Endothelial cell of umbilical vein (primary cell): ENCODE results near the gene ASCL1. TPM values are rescaled to one million over a fixed set of nuclear protein-coding genes. Genes with fewer than 3 reads are reported as not detected.

ENCODE experiments used
- BruUV-seq: library from RNA; stranded (reverse); fragments of 400-500 nt; replicated peaks from 2 replicates; lab custom pipeline; 2021; lab: Mats Ljungman, UMichigan
- CTCF ChIA-PET: fragments of 300-600, 350-600 bp; sonication (Branson Sonifier 250); formaldehyde crosslinking; loops from one replicate; lab custom pipeline; 2021; ENCODE audit warnings: antibody characterized with exemption, inconsistent platforms; lab: Charles Lee
- POLR2A ChIA-PET: fragments of 300-600, 350-600 bp; sonication (Branson Sonifier 250); formaldehyde crosslinking; loops from one replicate; lab custom pipeline; 2021; ENCODE audit warnings: antibody characterized with exemption, inconsistent platforms; lab: Charles Lee
- DNase-seq: peaks from one replicate; pipeline ENCODE4 v3.0.0-alpha.2; 2011; ENCODE audit warnings: low read depth, low spot score
- FAIRE-seq: peaks from 2 replicates; lab custom pipeline; 2011; peaks lifted over from hg19 to GRCh38; lab: Jason Lieb, UNC
- H2AFZ ChIP-seq: 2 replicates; pipeline ENCODE4 v1.6.0; 2012; ENCODE audit warnings: low read depth, low read length, control low read depth, inconsistent platforms
- H3K27ac ChIP-seq: 2 replicates; pipeline ENCODE4 v1.5.1; 2011; ENCODE audit warnings: low read depth, mild to moderate bottlenecking, control low read depth, low read length, moderate library complexity; ENCODE audit not compliant: insufficient read depth
- H3K27me3 ChIP-seq, 2 experiments: 2 replicates each; pipeline versions ENCODE4 v1.6.0 to v1.6.1; 2011; ENCODE audit warnings: low read length in 2 of 2, mixed read lengths in 1 of 2; ENCODE audit not compliant: control insufficient read depth in 2 of 2, insufficient read depth in 2 of 2
- H3K36me3 ChIP-seq, 2 experiments: 2 replicates in 1 of 2; 3 replicates in 1 of 2; pipeline ENCODE4 v1.5.1; 2011; ENCODE audit warnings: low read length in 2 of 2, mild to moderate bottlenecking in 1 of 2, moderate library complexity in 1 of 2; ENCODE audit not compliant: control insufficient read depth in 2 of 2, insufficient read depth in 2 of 2; ENCODE audit errors: extremely low read depth in 1 of 2
- H3K4me1 ChIP-seq: 3 replicates; pipeline ENCODE4 v1.5.1; 2011; ENCODE audit warnings: mild to moderate bottlenecking, low read length; ENCODE audit not compliant: control insufficient read depth, insufficient read depth; ENCODE audit errors: extremely low read depth
- H3K4me2 ChIP-seq: 2 replicates; pipeline ENCODE4 v1.6.1; 2011; ENCODE audit warnings: low read length, control low read depth, mixed read lengths; ENCODE audit not compliant: insufficient read depth
- H3K4me3 ChIP-seq, 3 experiments: fragments of 200-600 bp in 1 of 3; sonication (generic), shearing (Covaris generic) in 1 of 3; replicated peaks in 1 of 3; 2 replicates each; pipeline ENCODE4 v1.5.1; 2011 to 2016; ENCODE audit warnings: control low read depth in 3 of 3, low read length in 3 of 3, mild to moderate bottlenecking in 2 of 3, inconsistent platforms in 1 of 3, low read depth in 1 of 3, moderate library complexity in 1 of 3; ENCODE audit not compliant: insufficient read depth in 1 of 3
- H3K79me2 ChIP-seq: 2 replicates; pipeline ENCODE4 v1.6.0; 2012; ENCODE audit warnings: low read length, inconsistent platforms; ENCODE audit not compliant: control insufficient read depth, insufficient read depth
- H3K9ac ChIP-seq: replicated peaks from 2 replicates; pipeline ENCODE3; 2011; ENCODE audit warnings: low read length, control low read depth; ENCODE audit not compliant: insufficient read depth; ENCODE audit errors: extremely low read depth
- H3K9me1 ChIP-seq: replicated peaks from 3 replicates; pipeline ENCODE4 v1.6.0; 2011; ENCODE audit warnings: mild to moderate bottlenecking, low read length; ENCODE audit not compliant: control insufficient read depth, insufficient read depth; ENCODE audit errors: extremely low read depth
- H3K9me3 ChIP-seq: replicated peaks from 2 replicates; pipeline ENCODE4 v1.5.1; 2012; ENCODE audit warnings: low read length, inconsistent platforms; ENCODE audit not compliant: control insufficient read depth, insufficient read depth
- H4K20me1 ChIP-seq: replicated peaks from 2 replicates; pipeline ENCODE3; 2011; ENCODE audit warnings: mild to moderate bottlenecking, low read length; ENCODE audit not compliant: control insufficient read depth, insufficient read depth; ENCODE audit errors: extremely low read depth
- CTCF ChIP-seq, 2 donors: IDR thresholded peaks; 1 replicate in 1 of 2; 2 replicates in 1 of 2; pipeline ENCODE4 v1.5.1; 2011; ENCODE audit warnings: low read length in 2 of 2, mild to moderate bottlenecking in 2 of 2, moderate library complexity in 2 of 2, control low read depth in 1 of 2, inconsistent platforms in 1 of 2, low read depth in 1 of 2; ENCODE audit not compliant: insufficient read depth in 1 of 2; ENCODE audit errors: extremely low read depth in 1 of 2
- EZH2 ChIP-seq: IDR thresholded peaks from 2 replicates; pipeline ENCODE4 v1.6.1; 2012; ENCODE audit warnings: borderline replicate concordance, low read depth, mild to moderate bottlenecking, moderate library complexity, low read length, inconsistent platforms; ENCODE audit not compliant: severe bottlenecking
- FOS ChIP-seq: IDR thresholded peaks from 2 replicates; pipeline ENCODE4 v1.6.1; 2011; ENCODE audit warnings: mild to moderate bottlenecking, low read length, moderate library complexity, borderline replicate concordance; ENCODE audit not compliant: insufficient read depth
- GATA2 ChIP-seq: IDR thresholded peaks from 2 replicates; pipeline ENCODE4 v1.7.0; 2011; ENCODE audit warnings: low read depth, mild to moderate bottlenecking, moderate library complexity, mixed read lengths, low read length; ENCODE audit not compliant: insufficient read length, insufficient read depth
- JUN ChIP-seq: IDR thresholded peaks from 2 replicates; pipeline ENCODE4 v1.6.1; 2011; ENCODE audit warnings: borderline replicate concordance, low read depth; ENCODE audit not compliant: insufficient read length, insufficient read depth
- MAX ChIP-seq: IDR thresholded peaks from 2 replicates; pipeline ENCODE4 v1.6.1; 2011; ENCODE audit not compliant: insufficient read depth, insufficient read length
- MYC ChIP-seq: IDR thresholded peaks from one replicate; pipeline ENCODE4 v1.6.1; 2011; ENCODE audit warnings: mild to moderate bottlenecking, low read depth, low read length
- POLR2A ChIP-seq: IDR thresholded peaks from 2 replicates; pipeline ENCODE4 v1.6.1; 2012; ENCODE audit warnings: low read depth, mild to moderate bottlenecking, control low read depth, low read length
- POLR2AphosphoS5 ChIP-seq: IDR thresholded peaks from 2 replicates; pipeline ENCODE4 v1.6.1; 2012; ENCODE audit warnings: low read depth, mild to moderate bottlenecking, control low read depth, low read length, moderate library complexity; ENCODE audit not compliant: insufficient read depth
- dilution Hi-C: fragments of 300-500 bp; cut with MboI; formaldehyde crosslinking; loops from one replicate; pipeline ENCODE4 v1.15.0; 2019; ENCODE audit warnings: low sequenced_read_pairs; ENCODE audit not compliant: extremely low pct_ligation_motif_present
- intact Hi-C: fragments of 100-400 bp; cut with micrococcal nuclease; formaldehyde crosslinking; loops from one replicate; pipeline ENCODE4 v1.10.0; 2022
- polyA plus RNA-seq, 4 experiments: library from polyadenylated mRNA; depleted of rRNA in 3 of 4; stranded (reverse) in 3 of 4; unstranded in 1 of 4; fragments of >200 nt; gene quantifications; 2 replicates each; pipeline versions ENCODE4 v1.2.1 to v1.2.3, GENCODE V29; 2011 to 2012; ENCODE audit warnings: missing spikeins in 1 of 4
- total RNA-seq: library from RNA; stranded (reverse); gene quantifications from 2 replicates; pipeline ENCODE4 v1.2.3, GENCODE V29; 2021

The ASCL1 gene
- total and polyA plus RNA-seq, 2 donors (not counting 3 experiments of a cell fraction or from before 2014, with no cell fraction given) = not detected

- no peaks in the 10 kb centered on the region for H4K20me1 ChIP-seq
- DNase-seq = no peak
- no peak for TF ChIP-seq FOS
- no peak for TF ChIP-seq MAX
- TF ChIP-seq POLR2AphosphoS5 = no peak
- TF ChIP-seq JUN = no peak
- TF ChIP-seq EZH2 = no peak
- no peak for TF ChIP-seq POLR2A
- TF ChIP-seq GATA2 = no peak
- no peak for TF ChIP-seq MYC
- no peak for TF ChIP-seq CTCF (IDR thresholded peaks at IDR 0.05; ENCODE audit: extremely low read depth in 1 of 2, insufficient read depth in 1 of 2, low read depth in 1 of 2, low read length in 2 of 2)
- no peak overlapping the region for H3K4me2 ChIP-seq
- no peaks in the 10 kb centered on the region for H3K4me1 ChIP-seq
- H3K27ac ChIP-seq = no peak overlapping the region
- ChIA-PET CTCF (no interaction called here), POLR2A (no interaction called here)
- H3K79me2 ChIP-seq = no peaks in the 10 kb centered on the region
- H3K9ac ChIP-seq = no peak overlapping the region
- dilution Hi-C loops = no loop called here
- BruUV-seq = no TSS peak
- no peaks in the 10 kb centered on the region for H3K9me1 ChIP-seq
- no peak overlapping the region for H3K4me3 ChIP-seq
- no peaks in the 10 kb centered on the region for H3K9me3 ChIP-seq
- FAIRE-seq = no peak
- H2AFZ ChIP-seq = no peak overlapping the region
- no peaks in the 10 kb centered on the region for H3K36me3 ChIP-seq
- intact Hi-C loops = no loop called here
- H3K27me3 ChIP-seq = no peaks in the 10 kb centered on the region
Observed at GRCh38 chr12:102973583-102973982, 16.1 kb downstream of the ASCL1 start.
